ENCODE data around the gene GLRX5. TPM values are rescaled to one million over a fixed set of nuclear protein-coding genes. Genes with fewer than 3 reads are reported as not detected.
A peak's percentile ranks its signal among the peaks of the same experiment; 100 is the strongest.

The GLRX5 gene
- 32.4 and 39.4 TPM in 2 replicates for total RNA-seq

GRCh38 chr14:95534299-95535225 lies at the start of gene GLRX5:
GLRX5 (plus strand) TSS chr14:95535050; CDS start chr14:95535090, 40 bp downstream.
- DNase-seq (ENCODE audit: low spot score), result peak; percentile 99
- Mint-ChIP-seq H3K9me3 (no peaks in the 10 kb centered on the region), H3K27me3 (ENCODE audit: low read depth) (no peaks in the 10 kb centered on the region), H3K4me3 (ENCODE audit: low read depth) (peak within 1 kb of the TSS; percentile 99), H3K36me3 (ENCODE audit: low read depth) (peaks cover 47% of the 10 kb centered on the region), H3K4me1 (ENCODE audit: low read depth) (peaks cover 51% of the 10 kb centered on the region), H3K27ac (peak within 1 kb of the TSS; percentile 92)
- intact Hi-C loops (cut with micrococcal nuclease), result loop anchor here (1.0 to 2.0 kb wide), 3 partner anchors 11 to 92 kb away; partner anchors contain the start of gene SYNE3

DNA sequence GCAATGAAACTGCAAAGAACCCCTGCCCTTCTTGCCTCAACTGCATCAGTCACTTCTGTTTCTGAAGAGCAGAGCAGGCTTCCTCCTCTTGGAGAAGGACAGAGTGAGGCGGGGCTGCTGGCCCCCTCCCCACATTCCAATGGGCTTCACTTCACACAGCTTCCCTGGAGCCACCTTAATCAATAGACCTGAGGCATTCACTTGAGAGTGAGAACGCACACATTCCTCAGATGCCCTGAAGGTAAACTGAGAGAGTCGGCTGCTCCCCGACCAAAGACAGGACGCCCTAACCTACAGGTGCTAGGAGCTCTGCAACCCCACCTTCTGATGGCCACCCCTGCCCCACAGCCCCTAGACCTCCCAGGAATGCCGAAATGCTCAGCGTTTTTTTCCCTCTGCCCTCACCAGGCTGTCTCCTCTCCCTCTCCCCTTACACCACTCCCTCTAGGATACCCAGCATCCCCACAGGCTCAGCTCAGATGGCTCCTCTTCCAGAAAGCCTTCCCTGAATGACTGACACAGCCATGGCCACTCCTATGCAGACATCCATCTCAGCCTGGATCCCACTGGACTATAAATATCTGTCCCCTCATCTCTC lies 49.5 kb upstream of the GLRX5 start:
- peaks cover 16% of the 10 kb centered on the region for H3K4me1 Mint-ChIP-seq (ENCODE audit: low read depth)
- no peaks in the 10 kb centered on the region for H3K9me3 Mint-ChIP-seq
- peaks cover 21% of the 10 kb centered on the region for H3K36me3 Mint-ChIP-seq (ENCODE audit: low read depth)
- H3K27ac Mint-ChIP-seq, result no peak overlapping the region
- H3K27me3 Mint-ChIP-seq (ENCODE audit: low read depth), result no peaks in the 10 kb centered on the region
- no peak for DNase-seq (ENCODE audit: low spot score)
- intact Hi-C loops (cut with micrococcal nuclease), result no loop called here
- no peak overlapping the region for H3K4me3 Mint-ChIP-seq (ENCODE audit: low read depth)

GRCh38 chr14:95486875-95487668 lies 47.8 kb upstream of the GLRX5 start:
- no peak overlapping the region for H3K4me3 Mint-ChIP-seq (ENCODE audit: low read depth)
- H3K9me3 Mint-ChIP-seq, result peaks cover 4% of the 10 kb centered on the region
- intact Hi-C loops (cut with micrococcal nuclease), result no loop called here
- peaks cover 15% of the 10 kb centered on the region for H3K4me1 Mint-ChIP-seq (ENCODE audit: low read depth)
- H3K36me3 Mint-ChIP-seq (ENCODE audit: low read depth), result peaks cover 25% of the 10 kb centered on the region
- H3K27ac Mint-ChIP-seq, result no peak overlapping the region
- H3K27me3 Mint-ChIP-seq (ENCODE audit: low read depth), result no peaks in the 10 kb centered on the region
- DNase-seq (ENCODE audit: low spot score), result no peak

- Mint-ChIP-seq H3K27ac (no peak overlapping the region), H3K36me3 (ENCODE audit: low read depth) (peaks cover 30% of the 10 kb centered on the region), H3K27me3 (ENCODE audit: low read depth) (no peaks in the 10 kb centered on the region), H3K9me3 (peaks cover 8% of the 10 kb centered on the region), H3K4me3 (ENCODE audit: low read depth) (no peak overlapping the region), H3K4me1 (ENCODE audit: low read depth) (peaks cover 15% of the 10 kb centered on the region)
- no peak for DNase-seq (ENCODE audit: low spot score)
- intact Hi-C loops (cut with micrococcal nuclease), result no loop called here
Observed at GRCh38 chr14:95487669-95488084, 47.2 kb upstream of the GLRX5 start.

GRCh38 chr14:95488376-95489213 lies 46.3 kb upstream of the GLRX5 start:
- Mint-ChIP-seq H3K27me3 (ENCODE audit: low read depth) (no peaks in the 10 kb centered on the region), H3K4me3 (ENCODE audit: low read depth) (no peak overlapping the region), H3K9me3 (peaks cover 8% of the 10 kb centered on the region), H3K27ac (no peak overlapping the region), H3K4me1 (ENCODE audit: low read depth) (peaks cover 12% of the 10 kb centered on the region), H3K36me3 (ENCODE audit: low read depth) (peaks cover 37% of the 10 kb centered on the region)
- intact Hi-C loops (cut with micrococcal nuclease), result no loop called here
- DNase-seq (ENCODE audit: low spot score), result no peak

GRCh38 chr14:95489214-95490137 lies 45.4 kb upstream of the GLRX5 start:
- peaks cover 8% of the 10 kb centered on the region for H3K9me3 Mint-ChIP-seq
- no peaks in the 10 kb centered on the region for H3K27me3 Mint-ChIP-seq (ENCODE audit: low read depth)

DNA sequence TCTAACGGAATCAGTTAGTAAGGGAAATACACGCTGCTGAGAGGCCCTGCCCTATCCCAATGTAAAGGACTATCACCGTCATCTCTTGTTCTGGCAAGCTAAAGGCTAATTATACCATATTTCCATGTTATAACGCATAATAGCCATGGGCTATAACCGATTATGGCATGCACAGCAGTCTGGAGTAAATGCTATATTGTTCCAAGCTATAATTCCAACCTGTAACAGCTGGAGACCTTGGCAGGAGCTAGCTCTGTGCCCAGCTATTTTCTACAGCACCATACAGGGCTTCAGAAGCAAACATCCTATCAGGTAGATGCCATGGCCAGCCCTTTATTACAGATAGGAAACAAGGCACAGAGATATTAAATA lies 44.7 kb upstream of the GLRX5 start:
- intact Hi-C loops (cut with micrococcal nuclease), result no loop called here
- DNase-seq (ENCODE audit: low spot score), result no peak
- Mint-ChIP-seq H3K4me3 (ENCODE audit: low read depth) (no peak overlapping the region), H3K27ac (no peak overlapping the region), H3K4me1 (ENCODE audit: low read depth) (peaks cover 18% of the 10 kb centered on the region), H3K27me3 (ENCODE audit: low read depth) (no peaks in the 10 kb centered on the region), H3K9me3 (peaks cover 8% of the 10 kb centered on the region), H3K36me3 (ENCODE audit: low read depth) (peaks cover 36% of the 10 kb centered on the region)

More at GRCh38 chr14:95489214-95490137, 45.4 kb upstream of the GLRX5 start:
- Mint-ChIP-seq H3K4me1 (ENCODE audit: low read depth) (peaks cover 16% of the 10 kb centered on the region), H3K36me3 (ENCODE audit: low read depth) (peaks cover 35% of the 10 kb centered on the region), H3K4me3 (ENCODE audit: low read depth) (no peak overlapping the region), H3K27ac (no peak overlapping the region)
- intact Hi-C loops (cut with micrococcal nuclease), result no loop called here
- DNase-seq (ENCODE audit: low spot score), result no peak

DNA sequence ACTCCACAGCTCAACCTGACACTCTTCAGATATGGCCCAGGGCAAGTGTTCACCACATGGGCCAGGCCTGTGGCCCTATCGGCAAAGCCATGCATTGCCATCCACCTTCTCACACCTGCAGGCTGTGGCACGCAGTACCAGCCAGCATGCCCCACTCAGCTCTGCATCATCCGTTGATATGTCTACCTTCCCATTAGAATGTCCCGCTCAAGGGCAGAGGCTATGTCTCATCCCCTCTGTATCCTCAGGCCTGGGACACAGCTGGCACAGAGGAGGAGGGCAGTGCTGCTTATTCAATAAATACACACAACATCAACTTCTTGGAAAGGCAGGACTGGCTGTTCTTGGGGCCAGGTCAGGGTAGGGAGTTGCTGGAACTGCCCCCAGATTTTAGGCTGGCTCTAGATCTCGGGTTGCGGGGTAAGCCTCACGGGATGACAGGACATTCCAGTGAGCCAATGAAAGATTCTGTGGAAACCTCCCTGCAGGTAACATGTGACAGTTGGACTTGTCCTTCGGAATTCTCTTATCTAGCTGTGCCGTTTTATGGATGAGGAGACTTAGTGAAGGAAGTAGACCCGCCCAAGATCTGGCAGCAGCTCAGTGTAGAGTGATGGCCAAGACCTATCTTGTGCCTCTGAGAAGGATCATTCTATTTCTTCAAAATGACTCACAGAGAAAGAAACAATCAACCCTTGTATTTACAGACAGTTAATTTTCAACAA lies 44.0 kb upstream of the GLRX5 start:
- peaks cover 22% of the 10 kb centered on the region for H3K4me1 Mint-ChIP-seq (ENCODE audit: low read depth)
- peaks cover 8% of the 10 kb centered on the region for H3K9me3 Mint-ChIP-seq
- H3K36me3 Mint-ChIP-seq (ENCODE audit: low read depth), result peaks cover 40% of the 10 kb centered on the region
- H3K4me3 Mint-ChIP-seq (ENCODE audit: low read depth), result no peak overlapping the region
- H3K27ac Mint-ChIP-seq, result peak overlapping the region; percentile 25
- intact Hi-C loops (cut with micrococcal nuclease), result no loop called here
- DNase-seq (ENCODE audit: low spot score), result no peak
- H3K27me3 Mint-ChIP-seq (ENCODE audit: low read depth), result no peaks in the 10 kb centered on the region

- H3K4me3 Mint-ChIP-seq (ENCODE audit: low read depth), result no peak overlapping the region
- peaks cover 33% of the 10 kb centered on the region for H3K4me1 Mint-ChIP-seq (ENCODE audit: low read depth)
Observed at GRCh38 chr14:95491936-95492608, 42.8 kb upstream of the GLRX5 start.

DNA sequence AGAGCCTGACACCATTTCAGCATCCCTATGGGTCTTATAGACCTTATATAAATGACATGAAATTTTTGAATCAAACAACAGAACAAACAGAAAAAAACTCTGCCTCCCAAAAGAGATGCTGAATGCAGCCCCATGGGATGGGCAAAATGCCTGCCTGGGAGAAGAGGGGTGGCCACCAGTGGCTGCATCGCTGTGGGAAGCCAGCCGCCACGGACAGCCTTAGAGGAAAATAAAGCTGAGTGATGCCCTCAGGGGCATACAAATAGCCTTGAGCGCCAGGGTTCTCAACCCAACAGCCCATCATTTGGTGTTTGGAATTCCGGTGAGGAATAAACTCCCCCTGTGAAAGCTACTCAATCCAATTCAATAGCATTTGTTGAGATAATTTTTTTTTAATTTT lies 41.3 kb upstream of the GLRX5 start:
- Mint-ChIP-seq H3K27me3 (ENCODE audit: low read depth) (no peaks in the 10 kb centered on the region), H3K4me1 (ENCODE audit: low read depth) (peaks cover 42% of the 10 kb centered on the region), H3K36me3 (ENCODE audit: low read depth) (peaks cover 33% of the 10 kb centered on the region), H3K9me3 (peaks cover 8% of the 10 kb centered on the region), H3K27ac (no peak overlapping the region), H3K4me3 (ENCODE audit: low read depth) (no peak overlapping the region)
- no peak for DNase-seq (ENCODE audit: low spot score)
- intact Hi-C loops (cut with micrococcal nuclease), result no loop called here

More at GRCh38 chr14:95491936-95492608, 42.8 kb upstream of the GLRX5 start:
- Mint-ChIP-seq H3K27ac (no peak overlapping the region), H3K27me3 (ENCODE audit: low read depth) (no peaks in the 10 kb centered on the region), H3K9me3 (peaks cover 8% of the 10 kb centered on the region), H3K36me3 (ENCODE audit: low read depth) (peaks cover 38% of the 10 kb centered on the region)
- no peak for DNase-seq (ENCODE audit: low spot score)
- intact Hi-C loops (cut with micrococcal nuclease), result no loop called here
